HG03378 (cell line): ENCODE measurements around the gene ADGRF5.
"Not testable (repeated sequence)": the region's sequence is repeated elsewhere in the genome, so short reads cannot be mapped to it uniquely, and the experiment has no call there.

Source experiments
- ATAC-seq: cut with Tn5 transposase; IDR thresholded peaks from one replicate; pipeline ENCODE4 v1.9.1; 2021; ENCODE audit warnings: mild to moderate bottlenecking, moderate library complexity; ENCODE audit not compliant: unreplicated experiment

Gene ADGRF5

DNA sequence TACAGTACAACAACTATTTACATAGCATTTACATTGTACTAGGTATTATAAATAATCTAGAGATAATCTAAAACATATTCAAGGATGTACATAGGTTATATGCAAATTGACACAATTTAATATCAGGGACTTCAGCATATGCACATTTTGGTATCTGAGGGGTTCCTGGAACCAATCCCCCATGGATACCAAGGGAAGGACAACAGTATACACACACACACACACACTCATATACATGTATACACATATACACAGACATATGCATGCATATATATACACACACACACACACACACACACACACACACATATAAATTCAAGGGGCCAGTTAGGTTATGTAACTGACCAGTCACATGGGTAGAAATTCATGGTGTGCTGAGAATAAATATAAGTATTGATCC, 24.9 kb downstream of the ADGRF5 start:
- ATAC-seq, result no peak

DNA sequence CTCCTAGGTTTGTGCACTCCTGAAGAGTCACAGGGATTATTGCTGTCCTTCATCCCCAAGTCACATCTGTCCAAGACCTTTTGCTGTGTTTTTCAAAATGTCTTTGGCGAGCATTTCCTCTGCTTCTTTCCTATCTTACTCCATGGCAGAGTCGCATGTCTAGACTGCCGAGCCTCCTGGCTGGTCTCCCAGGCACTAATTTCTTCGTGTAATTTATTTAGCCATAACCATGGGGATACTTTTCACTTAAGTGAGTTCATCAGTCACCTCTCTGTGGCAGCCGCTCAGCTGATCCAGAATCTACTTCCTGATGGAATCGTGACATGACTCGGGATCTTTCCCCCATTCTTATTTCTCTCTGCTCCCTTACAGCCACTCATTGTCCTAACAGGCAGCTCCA, 25.8 kb downstream of the ADGRF5 start:
- no peak for ATAC-seq

DNA sequence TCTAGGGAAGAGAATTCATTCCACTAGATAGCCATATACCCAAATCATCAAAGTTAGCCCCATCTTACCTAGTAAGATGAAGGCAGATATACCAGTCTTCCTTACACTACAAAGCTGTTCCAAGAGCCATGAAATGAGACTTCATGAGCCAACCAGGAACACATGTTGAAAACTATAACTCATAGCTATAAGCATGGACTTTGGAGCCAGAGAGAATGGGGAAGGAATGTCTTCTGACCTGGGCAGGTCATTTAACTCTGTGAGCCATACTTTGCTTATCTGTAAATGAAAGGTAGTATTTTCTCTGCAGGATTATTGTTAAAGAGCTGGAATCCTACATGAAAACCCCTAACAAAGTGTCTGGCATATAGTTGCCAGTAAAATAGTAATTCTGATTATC, 27.3 kb downstream of the ADGRF5 start:
- no peak for ATAC-seq

DNA sequence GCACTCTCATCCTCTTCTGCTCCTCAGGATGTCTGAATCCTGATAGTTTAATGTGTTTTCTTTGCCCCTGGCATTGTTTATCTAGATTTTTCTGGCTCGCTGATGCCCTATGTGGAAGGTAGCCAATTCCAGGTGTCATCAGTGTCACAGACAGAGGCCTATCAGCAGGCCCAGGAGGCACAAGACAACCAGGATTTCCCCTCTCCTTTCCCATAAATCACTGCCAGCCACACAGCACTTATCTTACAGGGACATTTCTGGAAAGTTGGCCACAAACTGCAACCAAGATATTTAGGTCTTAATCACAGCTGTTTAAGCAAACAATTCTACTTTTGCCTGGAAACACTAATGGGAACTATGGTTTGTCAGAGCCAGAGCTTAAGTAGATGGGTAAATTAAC, 28.1 kb downstream of the ADGRF5 start:
- ATAC-seq, result no peak

DNA sequence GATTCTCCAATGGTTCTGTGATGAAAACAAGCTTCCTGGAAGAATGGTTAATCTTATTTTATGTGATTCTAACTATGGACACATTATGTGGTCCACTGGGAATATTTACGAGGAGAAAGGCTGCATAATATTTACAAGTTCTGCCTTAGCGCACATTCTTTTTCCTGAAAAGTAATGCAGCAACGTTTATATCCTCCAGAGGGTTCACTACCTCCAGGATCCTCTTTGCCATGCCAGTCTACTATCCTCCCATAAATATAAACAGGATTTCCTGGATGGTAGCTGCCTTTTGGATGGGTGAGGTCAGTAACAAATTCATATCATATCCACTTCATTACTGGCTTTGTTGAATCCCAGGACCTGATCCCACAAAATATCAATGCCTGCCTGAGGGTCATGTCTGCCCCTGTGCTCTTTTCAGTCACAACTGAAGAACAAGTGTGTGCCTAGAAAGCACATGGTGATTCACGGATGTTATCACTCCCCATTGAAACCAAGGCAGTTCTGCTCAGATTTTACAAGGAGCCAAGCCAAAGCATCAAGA, 30.4 kb downstream of the ADGRF5 start:
- ATAC-seq, result no peak

DNA sequence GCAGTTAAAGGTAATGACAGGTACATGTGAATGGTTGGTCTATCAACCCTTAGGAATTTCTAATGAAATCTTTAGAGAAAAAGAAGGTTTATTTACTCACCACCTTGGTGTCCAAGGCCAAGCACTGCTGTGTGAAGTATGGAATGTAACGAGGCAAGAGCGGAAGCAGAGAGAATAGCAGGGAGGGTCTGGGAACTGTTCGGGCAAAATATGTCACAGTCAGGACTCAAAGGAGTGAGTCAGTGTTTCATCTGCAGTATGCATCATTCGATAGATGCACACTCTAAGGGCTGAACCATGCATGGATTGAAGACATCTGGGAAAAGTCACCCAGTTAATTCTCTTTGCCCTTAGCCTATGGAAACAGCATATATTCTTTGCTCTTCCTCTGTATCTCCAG, 33.2 kb downstream of the ADGRF5 start:
- ATAC-seq, result no peak

DNA sequence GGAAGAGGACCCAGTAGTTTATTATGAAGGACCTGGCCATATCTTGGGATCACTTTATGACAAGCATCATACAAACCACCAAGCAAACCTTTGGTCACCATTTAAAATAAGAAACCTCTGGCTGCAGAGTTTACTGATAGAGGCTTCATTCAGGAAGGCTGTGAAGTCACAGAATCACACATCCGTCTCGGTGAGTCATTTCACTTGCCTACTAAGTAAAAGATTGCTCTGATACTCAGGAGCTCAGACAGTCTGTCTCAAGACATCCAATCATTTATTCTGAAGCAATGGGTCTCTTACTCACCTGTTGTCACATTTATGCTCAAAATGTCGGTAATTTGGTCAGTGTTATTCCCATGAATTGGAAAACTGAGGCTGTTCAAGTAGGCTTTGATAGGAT, 33.7 kb downstream of the ADGRF5 start:
- ATAC-seq, result no peak

DNA sequence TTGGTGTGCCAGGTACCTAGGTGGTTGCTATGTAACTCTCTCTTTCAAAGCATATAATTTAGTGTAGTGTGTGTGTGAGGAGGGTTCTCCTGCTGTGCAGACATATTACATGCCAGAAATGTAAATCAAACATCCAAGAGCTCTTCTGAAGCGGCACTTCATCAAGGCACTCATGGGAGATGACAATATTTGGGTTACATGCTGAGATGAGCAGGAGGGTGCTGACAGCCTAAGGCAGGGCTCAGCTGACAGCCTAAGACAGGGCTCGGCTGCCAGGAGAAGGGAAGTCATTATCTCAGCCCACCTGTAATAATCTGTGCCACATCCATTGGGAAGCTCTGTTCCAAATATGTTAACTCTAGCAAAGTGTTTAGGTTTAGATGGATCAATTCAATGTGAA, 39.1 kb downstream of the ADGRF5 start:
- no peak for ATAC-seq

DNA sequence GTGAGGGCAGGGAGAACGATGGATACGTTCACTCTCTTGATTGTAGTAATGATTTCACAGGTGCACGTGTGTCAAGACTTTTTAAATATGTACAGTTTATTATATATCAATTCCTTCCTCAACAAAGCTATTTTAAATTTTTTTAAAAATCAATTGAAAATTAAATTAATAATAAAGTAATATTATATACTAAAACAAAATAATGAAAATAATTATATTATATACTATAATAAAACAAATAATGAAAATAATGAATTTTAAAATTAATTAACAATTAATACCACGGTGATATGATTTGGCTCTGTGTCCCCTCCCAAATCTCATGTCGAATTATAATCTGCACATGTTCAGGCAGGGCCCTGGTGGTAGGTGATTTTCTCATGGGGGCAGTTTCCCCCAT, 42.7 kb downstream of the ADGRF5 start:
- ATAC-seq, result no peak

DNA sequence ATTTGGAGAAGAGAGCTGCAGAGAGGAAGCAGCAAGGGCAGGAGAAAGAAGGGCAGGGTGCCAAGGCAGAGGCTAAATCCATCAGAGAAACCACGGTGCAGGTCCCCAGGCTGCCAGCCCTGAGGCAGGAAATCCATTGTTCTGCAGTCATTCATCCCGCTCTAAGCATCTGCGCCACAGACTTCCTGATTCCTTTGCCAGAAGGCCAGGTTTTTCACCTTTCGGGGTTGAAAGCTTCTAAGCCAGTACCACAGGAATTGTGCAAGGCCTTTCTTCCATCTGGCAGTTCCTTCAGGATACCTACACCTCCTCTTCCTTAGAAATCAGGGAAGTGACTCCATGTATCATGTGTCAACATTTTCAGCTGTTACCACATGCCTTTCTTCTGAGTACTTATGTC, 45.6 kb downstream of the ADGRF5 start:
- no peak for ATAC-seq

DNA sequence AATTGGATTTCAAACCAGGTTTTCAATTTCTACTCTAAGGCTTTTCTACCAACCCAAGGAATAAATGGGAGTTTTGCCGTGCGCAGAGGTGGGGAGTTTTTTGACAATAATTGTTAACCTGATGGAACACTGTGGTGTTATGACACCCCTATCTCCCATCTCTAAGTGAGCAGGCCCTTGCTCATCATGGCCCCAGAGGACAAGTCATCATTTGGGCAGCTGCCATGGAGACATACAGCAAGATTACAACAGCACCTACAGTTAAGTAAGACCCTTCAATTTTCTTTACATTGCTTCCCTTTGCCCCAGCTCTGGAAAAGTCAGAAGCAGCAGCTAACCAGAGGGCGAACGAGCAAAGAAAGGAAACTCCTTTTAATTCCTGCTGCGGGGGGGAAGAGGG, 54.3 kb downstream of the ADGRF5 start:
- no peak for ATAC-seq

DNA sequence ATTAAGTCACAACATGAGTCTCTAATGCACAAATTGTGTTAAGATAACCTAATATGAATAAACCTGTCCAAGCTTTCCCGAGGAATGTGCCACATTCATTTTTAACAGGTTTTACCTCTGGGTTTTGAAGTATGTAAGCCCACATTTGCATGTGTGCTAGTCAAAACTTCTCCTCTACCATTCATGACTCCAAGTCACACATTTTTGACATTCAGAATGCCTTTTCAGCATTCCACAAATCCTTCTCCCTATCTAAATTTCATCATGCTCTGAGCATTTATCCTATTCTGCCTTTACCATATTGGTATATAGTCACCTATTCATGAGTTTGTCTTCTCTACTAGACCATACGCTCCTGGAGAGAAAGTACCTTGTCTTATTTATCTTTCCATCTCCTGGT, 56.5 kb downstream of the ADGRF5 start:
- ATAC-seq, result no peak

DNA sequence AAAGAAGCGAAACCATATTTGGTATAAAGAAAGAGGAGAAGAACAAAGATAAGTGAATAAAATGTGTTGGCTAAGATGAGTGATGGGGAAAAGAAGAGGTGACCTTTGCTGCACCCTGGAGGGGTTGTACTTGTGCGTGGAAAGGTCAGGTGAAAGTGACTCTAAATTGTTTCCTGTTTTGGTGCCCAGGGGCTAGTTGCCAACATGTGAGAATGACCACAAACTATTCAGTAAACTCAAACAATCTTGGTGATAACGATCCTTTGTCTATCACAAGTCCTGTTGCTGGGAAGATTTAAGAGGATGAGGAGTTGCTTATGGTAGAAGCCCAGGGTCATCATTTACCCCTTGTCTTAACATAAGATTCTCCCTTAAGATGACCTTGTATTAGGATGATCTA, 57.9 kb downstream of the ADGRF5 start:
- ATAC-seq, result no peak

DNA sequence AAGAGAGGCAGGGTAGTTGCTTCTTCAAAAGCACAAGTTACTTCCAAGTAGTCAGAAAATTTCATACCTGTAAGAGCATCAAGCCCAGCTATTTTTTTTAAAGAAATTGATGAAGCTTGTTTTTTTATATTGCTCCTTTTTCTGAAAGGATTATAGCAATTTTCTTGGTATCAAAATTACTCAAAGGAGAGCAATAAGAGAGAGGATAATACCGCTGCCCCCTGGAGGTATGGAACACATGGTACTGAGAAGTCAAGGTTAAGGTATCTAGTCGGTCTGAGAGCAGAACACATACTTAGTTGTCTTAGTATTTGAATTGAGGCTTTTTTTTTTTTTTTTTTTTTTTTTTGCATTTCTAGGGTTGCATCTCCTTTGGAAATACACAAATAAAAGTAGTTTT, 59.4 kb downstream of the ADGRF5 start:
- no peak for ATAC-seq

DNA sequence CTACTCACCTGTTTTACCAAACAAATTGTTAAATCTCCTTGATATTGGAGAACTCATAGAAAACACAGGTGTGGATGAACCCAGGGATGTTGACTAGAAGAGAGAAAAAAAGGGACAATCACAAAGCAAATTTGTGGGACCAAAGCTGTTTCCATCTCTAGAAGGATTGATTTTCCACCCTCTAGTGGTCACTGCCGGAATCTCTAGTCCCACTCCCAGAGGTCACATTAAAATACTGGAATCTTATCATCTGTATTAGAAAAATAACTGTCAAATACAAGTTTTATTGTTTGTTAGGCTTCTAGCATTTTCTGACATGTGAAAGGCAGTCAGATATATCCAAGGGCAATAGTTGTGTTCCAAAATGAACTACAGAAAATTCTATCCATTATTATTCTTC, 65.8 kb downstream of the ADGRF5 start:
- ATAC-seq, result peak; percentile 64

DNA sequence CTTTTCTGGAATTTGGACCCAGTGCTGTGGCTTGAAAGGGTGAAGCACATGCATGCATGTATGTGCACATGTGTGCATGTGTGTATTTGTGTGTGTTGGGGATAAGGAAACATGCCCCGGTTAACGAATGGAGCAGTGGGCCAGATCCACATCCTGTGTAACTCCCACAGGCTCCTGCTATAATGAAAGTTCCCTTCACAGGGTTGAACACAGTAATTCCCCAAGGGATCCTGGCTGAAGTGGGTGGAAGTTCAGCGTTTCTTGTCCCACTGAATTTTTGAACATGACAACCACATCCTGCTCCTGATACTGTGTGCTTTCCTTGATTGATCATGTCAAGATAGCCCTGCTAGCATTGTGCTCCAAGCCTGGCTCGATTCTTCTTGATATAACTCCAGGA, 70.2 kb downstream of the ADGRF5 start:
- not testable (repeated sequence) for ATAC-seq

DNA sequence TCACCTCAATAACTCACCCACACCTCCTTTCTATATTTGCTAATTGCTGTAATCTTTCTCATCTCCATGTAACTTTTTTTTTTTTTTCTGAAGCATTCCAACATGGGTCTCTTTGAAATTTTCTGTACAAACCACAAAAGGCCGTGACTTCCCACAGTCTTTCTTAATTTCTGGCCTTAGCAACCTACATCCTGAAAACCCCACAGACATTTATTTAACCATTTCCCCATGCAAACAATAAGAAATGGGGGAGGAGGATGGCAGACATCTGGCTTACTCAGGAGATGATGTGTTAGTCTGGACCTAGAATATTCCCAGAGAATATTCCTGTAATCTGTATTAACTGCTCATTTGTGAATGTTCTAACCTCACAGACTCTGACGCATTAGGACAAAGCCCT, 70.9 kb downstream of the ADGRF5 start:
- ATAC-seq, result no peak

DNA sequence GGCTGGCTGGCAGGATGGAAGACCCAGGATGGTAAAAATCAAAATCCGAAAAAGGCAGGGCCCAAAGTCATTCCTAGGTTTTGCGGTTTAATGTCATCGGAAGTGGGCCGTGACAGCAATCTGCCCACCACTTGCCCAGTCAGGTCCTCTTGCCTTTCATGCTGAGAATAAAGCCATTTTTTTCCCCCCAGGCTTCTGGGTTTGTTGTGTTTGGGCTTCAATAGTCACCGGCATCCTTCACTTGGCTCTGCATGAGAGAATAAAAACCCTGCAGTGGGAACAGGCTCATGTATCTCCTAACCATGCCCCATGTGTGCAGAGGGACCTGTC, 72.4 kb downstream of the ADGRF5 start:
- ATAC-seq, result no peak

DNA sequence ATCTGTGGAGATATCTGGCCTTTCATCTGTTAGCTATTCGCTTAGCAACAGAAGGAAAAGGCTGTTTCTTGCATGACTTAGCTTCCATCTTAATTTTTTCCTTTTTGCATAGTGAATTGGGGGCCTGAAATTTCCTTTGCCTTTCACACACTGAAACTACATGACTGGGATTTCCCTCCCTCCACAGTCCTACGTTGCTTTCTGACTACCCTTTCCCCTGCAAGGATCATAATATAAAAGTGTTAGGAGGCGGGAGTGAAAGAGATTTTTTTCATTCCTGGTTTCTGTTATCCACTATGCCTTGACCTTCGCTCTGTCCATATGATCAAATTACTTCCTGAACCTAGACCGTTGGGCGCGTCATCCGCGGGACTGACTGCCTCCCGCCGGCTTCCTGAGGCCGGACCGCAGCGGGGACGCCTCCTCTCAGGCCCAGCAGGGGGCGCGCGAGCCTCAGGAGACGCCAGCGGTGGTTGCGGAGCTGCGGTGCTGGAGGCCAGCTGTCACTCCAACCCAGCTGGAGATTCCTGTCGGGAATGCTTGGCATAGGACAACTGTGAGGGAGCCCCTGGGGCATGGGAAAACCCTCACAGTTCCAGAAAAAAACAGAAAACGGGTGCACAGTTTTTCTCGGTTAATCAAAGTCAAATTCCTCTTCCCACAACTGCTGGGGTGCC, 72.9 kb downstream of the ADGRF5 start:
- ATAC-seq, result peak; percentile 53

DNA sequence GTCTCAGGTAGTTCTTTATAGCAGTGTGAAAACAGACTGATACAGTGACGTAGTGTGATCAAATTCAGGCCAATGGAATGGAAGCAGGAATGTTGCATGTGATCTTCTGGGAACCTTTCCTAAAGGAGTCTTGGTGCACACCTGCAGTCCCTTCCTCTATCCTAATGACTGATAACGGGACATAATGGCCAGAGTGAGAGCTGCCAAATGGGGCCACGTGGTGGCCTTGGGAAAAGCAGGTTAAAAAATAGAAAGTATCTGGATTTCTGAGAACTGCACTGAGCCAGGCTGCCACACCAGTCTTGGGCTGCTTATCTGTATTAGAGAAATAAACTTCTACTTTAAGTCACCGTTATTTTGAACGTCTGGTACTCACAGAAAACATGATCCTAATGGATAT, 76.6 kb downstream of the ADGRF5 start:
- no peak for ATAC-seq

DNA sequence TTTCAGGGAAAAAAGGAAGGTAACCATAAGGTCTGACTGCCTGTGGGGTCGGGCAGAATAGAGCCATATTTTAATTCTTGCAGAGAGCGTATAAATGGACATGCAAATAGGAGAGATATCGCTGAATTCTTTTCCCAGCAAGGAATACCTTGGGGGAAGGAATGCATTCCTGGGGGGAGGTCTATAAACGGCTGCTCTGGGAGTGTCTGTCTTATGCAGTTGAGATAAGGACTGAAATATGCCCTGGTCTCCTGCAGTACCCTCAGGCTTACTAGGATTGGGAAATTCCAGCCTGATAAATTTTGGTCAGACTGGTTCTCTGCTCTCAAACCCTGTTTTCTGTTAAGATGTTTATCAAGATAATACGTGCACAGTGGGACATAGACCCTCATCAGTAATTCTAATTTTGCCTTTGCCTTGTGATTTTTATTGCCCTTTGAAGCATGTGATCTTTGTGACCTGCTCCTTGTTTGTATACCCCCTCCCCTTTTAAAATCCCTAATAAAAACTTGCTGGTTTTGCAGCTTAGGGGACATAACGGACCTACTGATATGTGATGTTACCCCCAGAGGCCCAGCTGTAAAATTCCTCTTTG, 79.4 kb downstream of the ADGRF5 start:
- not testable (repeated sequence) for ATAC-seq

DNA sequence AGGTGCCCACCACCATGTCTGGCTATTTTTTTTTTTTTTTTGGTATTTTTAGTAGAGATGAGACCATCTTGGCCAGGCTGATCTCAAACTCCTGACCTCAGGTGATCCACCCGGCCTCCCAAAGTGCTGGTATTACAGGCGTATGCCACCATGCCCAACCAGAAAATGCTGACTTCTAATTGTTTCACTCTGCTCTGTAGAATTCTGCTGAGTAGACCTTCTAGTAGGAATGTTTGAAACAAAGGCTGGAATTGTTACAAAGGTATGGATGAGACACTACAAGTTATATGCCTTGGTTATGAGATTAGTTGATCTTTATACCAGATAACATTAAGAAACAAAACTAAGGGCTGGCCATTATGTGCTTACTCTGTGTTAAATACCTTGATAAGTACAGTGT, 83.7 kb downstream of the ADGRF5 start:
- ATAC-seq, result no peak

DNA sequence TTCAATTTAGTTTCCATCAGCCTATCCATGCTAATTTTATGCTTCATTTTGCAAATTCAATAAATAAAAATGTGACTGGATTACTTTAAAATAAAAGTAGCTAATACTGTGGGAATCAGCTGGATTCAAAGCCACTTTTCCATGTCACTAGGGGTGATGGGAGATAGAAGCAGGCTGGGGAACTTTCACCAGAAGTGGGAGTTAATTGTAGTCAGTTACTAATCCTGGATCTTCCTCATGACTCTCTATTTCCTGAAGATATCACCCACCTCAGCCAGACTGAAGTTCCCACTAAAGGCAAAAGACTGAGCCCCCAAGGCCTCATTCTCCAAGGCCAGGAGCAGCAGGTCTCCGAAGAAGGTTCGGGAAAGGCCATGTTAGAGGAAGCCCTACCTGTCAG, 86.7 kb downstream of the ADGRF5 start:
- not testable (repeated sequence) for ATAC-seq
